Activated CD8-positive, alpha-beta T cell treated with anti-CD3 and anti-CD28 coated beads for 36 hours (primary cell): ENCODE measurements around the gene SRP68. TPM values are rescaled to one million over a fixed set of nuclear protein-coding genes. Genes with fewer than 3 reads are reported as not detected.

Source experiments
- ATAC-seq: fragments of 200-7000 bp; cut with Tn5 transposase; one replicate; pipeline ENCODE4 v1.10.0; 2021; ENCODE audit warnings: mild to moderate bottlenecking, moderate library complexity
- CTCF ChIA-PET: fragments of 350-600 bp; sonication (Branson Sonifier 250); formaldehyde crosslinking; loops from one replicate; lab custom pipeline; 2021; ENCODE audit warnings: antibody characterized with exemption; lab: Charles Lee
- POLR2A ChIA-PET: fragments of 350-600 bp; sonication (Branson Sonifier 250); formaldehyde crosslinking; loops from one replicate; lab custom pipeline; 2021; ENCODE audit warnings: antibody characterized with exemption; lab: Charles Lee
- DNase-seq: peaks from one replicate; pipeline ENCODE4 v3.0.0-alpha.2; 2020
- H3K27ac Mint-ChIP-seq: one replicate; pipeline ENCODE4 v1.8.0; 2021; ENCODE audit warnings: mild to moderate bottlenecking, mixed read lengths
- H3K27me3 Mint-ChIP-seq: one replicate; pipeline ENCODE4 v1.8.0; 2021; ENCODE audit warnings: mixed read lengths
- H3K36me3 Mint-ChIP-seq: one replicate; pipeline ENCODE4 v1.8.0; 2021; ENCODE audit warnings: low read depth, mixed read lengths
- H3K4me1 Mint-ChIP-seq: one replicate; pipeline ENCODE4 v1.8.0; 2021; ENCODE audit warnings: low read depth, mixed read lengths
- H3K4me3 Mint-ChIP-seq: one replicate; pipeline ENCODE4 v1.8.0; 2021; ENCODE audit warnings: mild to moderate bottlenecking, moderate library complexity, mixed read lengths
- H3K9me3 Mint-ChIP-seq: one replicate; pipeline ENCODE4 v1.8.0; 2021; ENCODE audit warnings: mixed read lengths
- CTCF ChIP-seq: fragments of 200-600 bp; IDR thresholded peaks from one replicate; pipeline ENCODE4 v1.8.0; 2022; ENCODE audit warnings: antibody characterized with exemption, mild to moderate bottlenecking
- intact Hi-C: fragments of 100-400 bp; cut with micrococcal nuclease; formaldehyde crosslinking; loops from one replicate; pipeline ENCODE4 v1.10.0; 2022
- total RNA-seq, 2 experiments: library from RNA; stranded (reverse); gene quantifications; one replicate each; pipeline ENCODE4 v1.2.3, GENCODE V29; 2021

Gene SRP68
- total RNA-seq, 2 experiments from 2014 or later, result 132 to 135 TPM

DNA sequence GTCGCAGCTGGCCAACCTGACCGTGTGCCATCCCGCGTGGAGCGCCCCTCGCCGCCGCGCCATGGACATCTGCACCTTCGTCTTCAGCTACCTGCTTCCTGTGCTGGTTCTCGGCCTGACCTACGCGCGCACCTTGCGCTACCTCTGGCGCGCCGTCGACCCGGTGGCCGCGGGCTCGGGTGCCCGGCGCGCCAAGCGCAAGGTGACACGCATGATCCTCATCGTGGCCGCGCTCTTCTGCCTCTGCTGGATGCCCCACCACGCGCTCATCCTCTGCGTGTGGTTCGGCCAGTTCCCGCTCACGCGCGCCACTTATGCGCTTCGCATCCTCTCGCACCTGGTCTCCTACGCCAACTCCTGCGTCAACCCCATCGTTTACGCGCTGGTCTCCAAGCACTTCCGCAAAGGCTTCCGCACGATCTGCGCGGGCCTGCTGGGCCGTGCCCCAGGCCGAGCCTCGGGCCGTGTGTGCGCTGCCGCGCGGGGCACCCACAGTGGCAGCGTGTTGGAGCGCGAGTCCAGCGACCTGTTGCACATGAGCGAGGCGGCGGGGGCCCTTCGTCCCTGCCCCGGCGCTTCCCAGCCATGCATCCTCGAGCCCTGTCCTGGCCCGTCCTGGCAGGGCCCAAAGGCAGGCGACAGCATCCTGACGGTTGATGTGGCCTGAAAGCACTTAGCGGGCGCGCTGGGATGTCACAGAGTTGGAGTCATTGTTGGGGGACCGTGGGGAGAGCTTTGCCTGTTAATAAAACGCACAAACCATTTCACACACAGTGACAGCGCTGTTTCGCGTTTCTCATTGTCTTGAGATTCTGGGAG, 4.7 kb upstream of the SRP68 start:
- Mint-ChIP-seq H3K4me3 (peak overlapping the region; percentile 66), H3K27ac (peak overlapping the region; percentile 14), H3K27me3 (peaks cover 47% of the 10 kb centered on the region), H3K36me3 (peaks cover 1% of the 10 kb centered on the region), H3K9me3 (no peaks in the 10 kb centered on the region), H3K4me1 (peaks cover 41% of the 10 kb centered on the region)
- TF ChIP-seq CTCF, result no peak
- POLR2A ChIA-PET, result interaction anchor here (0.5 to 2.9 kb wide), 10 partner anchors 9 to 191 kb away, joined by 3 to 10 read pairs (median 4); partner anchors contain the start of gene EXOC7
- peak; percentile 72 for DNase-seq
- peak; percentile 25 for ATAC-seq
- intact Hi-C loops, result no loop called here
- CTCF ChIA-PET, result interaction anchor here (0.8 to 1.6 kb wide), 4 partner anchors 13 to 203 kb away, joined by 3 to 4 read pairs (median 4); partner anchors contain the start of gene EXOC7

DNA sequence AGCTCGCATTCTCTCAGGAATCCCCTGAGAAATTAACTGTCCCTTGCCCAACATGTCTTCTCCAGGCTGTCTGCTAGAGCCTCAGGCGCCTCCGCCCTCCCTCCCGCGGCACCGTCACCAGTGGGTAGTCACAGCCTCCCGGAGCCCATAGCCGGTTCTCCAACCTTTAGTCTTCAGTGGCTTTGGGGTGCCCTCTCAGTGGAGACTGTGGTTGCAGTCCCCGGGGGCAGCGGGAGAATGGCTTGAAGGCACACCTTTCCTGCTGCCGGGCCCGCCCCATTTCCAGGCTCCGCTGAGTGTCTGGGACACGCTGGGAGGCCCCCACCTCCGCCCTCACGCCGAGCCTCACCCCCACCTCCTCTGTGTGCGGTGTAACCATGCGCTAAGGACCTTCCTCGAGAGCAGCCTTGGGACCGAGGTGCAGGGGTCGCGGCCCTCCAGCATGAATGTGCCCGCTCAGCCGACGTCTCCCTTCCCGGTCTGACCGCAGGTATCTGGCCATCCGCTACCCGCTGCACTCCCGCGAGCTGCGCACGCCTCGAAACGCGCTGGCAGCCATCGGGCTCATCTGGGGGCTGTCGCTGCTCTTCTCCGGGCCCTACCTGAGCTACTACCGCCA, 3.9 kb upstream of the SRP68 start:
- Mint-ChIP-seq H3K4me1 (peaks cover 41% of the 10 kb centered on the region), H3K36me3 (peaks cover 1% of the 10 kb centered on the region), H3K4me3 (peak overlapping the region; percentile 66), H3K27me3 (peaks cover 47% of the 10 kb centered on the region), H3K27ac (no peak overlapping the region), H3K9me3 (no peaks in the 10 kb centered on the region)
- ATAC-seq, result no peak
- no peak for TF ChIP-seq CTCF
- ChIA-PET CTCF (interaction anchor here (0.7 to 1.6 kb wide), 3 partner anchors 28 to 203 kb away, joined by 3 to 4 read pairs (median 3); partner anchors contain the start of gene EXOC7), POLR2A (interaction anchor here (0.5 to 2.3 kb wide), 7 partner anchors 10 to 45 kb away, joined by 3 to 6 read pairs (median 4); no protein-coding TSS in a partner anchor)
- intact Hi-C loops, result no loop called here
- DNase-seq, result peak; percentile 19

- TF ChIP-seq CTCF, result no peak
- peaks cover 1% of the 10 kb centered on the region for H3K36me3 Mint-ChIP-seq
- ChIA-PET POLR2A (interaction anchor here (0.8 to 2.3 kb wide), 10 partner anchors 11 to 278 kb away, joined by 3 to 6 read pairs (median 4); no protein-coding TSS in a partner anchor), CTCF (interaction anchor here (0.7 to 1.6 kb wide), 3 partner anchors 28 to 204 kb away, joined by 3 to 4 read pairs (median 3); partner anchors contain the start of gene EXOC7)
- H3K27ac Mint-ChIP-seq, result no peak overlapping the region
- ATAC-seq (no peak), DNase-seq (peak; percentile 28)
- peaks cover 47% of the 10 kb centered on the region for H3K27me3 Mint-ChIP-seq
- intact Hi-C loops, result no loop called here
- peak overlapping the region; percentile 19 for H3K4me3 Mint-ChIP-seq
- H3K9me3 Mint-ChIP-seq, result no peaks in the 10 kb centered on the region
- peaks cover 46% of the 10 kb centered on the region for H3K4me1 Mint-ChIP-seq
These were observed 3.2 kb upstream of the SRP68 start for GRCh38 chr17:76075364-76076145.

- intact Hi-C loops, result no loop called here
- POLR2A ChIA-PET, result interaction anchor here (0.8 to 2.3 kb wide), 9 partner anchors 12 to 278 kb away, joined by 3 to 6 read pairs (median 4); no protein-coding TSS in a partner anchor
- no peak within 1 kb of the TSS for H3K27ac Mint-ChIP-seq
- peaks cover 6% of the 10 kb centered on the region for H3K36me3 Mint-ChIP-seq
- peak within 1 kb of the TSS; percentile 19 for H3K4me3 Mint-ChIP-seq
- TF ChIP-seq CTCF, result no peak
- CTCF ChIA-PET, result interaction anchor here (1.6 kb wide), 2 partner anchors 29 to 75 kb away, joined by 3 to 4 read pairs; partner anchors contain the start of gene EXOC7
- DNase-seq (peak; percentile 24), ATAC-seq (no peak)
- H3K9me3 Mint-ChIP-seq, result no peaks in the 10 kb centered on the region
- H3K27me3 Mint-ChIP-seq, result peaks cover 47% of the 10 kb centered on the region
- peaks cover 48% of the 10 kb centered on the region for H3K4me1 Mint-ChIP-seq
These were observed 2.4 kb upstream of the SRP68 start, which contains the start of gene GALR2 for GRCh38 chr17:76074390-76075363. TSS of gene GALR2 (plus strand) at chr17:76074781. CDS start at chr17:76074884, 103 bp downstream.
